COLO668 (cell line): ENCODE results near the gene PTPN14.

Experiments
- DNase-seq: peaks from one replicate; lab custom pipeline; 2025; ENCODE audit not compliant: unreplicated experiment; lab: John Stamatoyannopoulos, UW

Gene PTPN14

GRCh38 chr1:214569357-214570004 is 18.1 kb upstream of the PTPN14 start:
- no peak for DNase-seq

GRCh38 chr1:214568328-214568727 is 16.9 kb upstream of the PTPN14 start:
- no peak for DNase-seq

GRCh38 chr1:214567481-214567980 is 16.1 kb upstream of the PTPN14 start:
- DNase-seq: no peak

GRCh38 chr1:214566158-214567104 is 15.0 kb upstream of the PTPN14 start:
- no peak for DNase-seq

GRCh38 chr1:214565310-214565709 is 13.9 kb upstream of the PTPN14 start:
- DNase-seq: no peak

- DNase-seq: no peak
Observed at GRCh38 chr1:214563881-214564280, 12.5 kb upstream of the PTPN14 start.

- DNase-seq: no peak
Observed at GRCh38 chr1:214557952-214558735, 6.7 kb upstream of the PTPN14 start.

GRCh38 chr1:214553142-214553710 is 1.8 kb upstream of the PTPN14 start:
- DNase-seq: no peak

GRCh38 chr1:214552174-214552608 is 789 bp upstream of the PTPN14 start:
- no peak for DNase-seq

- DNase-seq: peak; percentile 49
Observed at GRCh38 chr1:214550857-214551435, 456 bp downstream of the PTPN14 start.

GRCh38 chr1:214550013-214550856 is 1.2 kb downstream of the PTPN14 start:
- DNase-seq: no peak

GRCh38 chr1:214549604-214550003 is 1.8 kb downstream of the PTPN14 start:
- no peak for DNase-seq

GRCh38 chr1:214548988-214549387 is 2.4 kb downstream of the PTPN14 start:
- DNase-seq: no peak

GRCh38 chr1:214548271-214548670 is 3.1 kb downstream of the PTPN14 start:
- no peak for DNase-seq

- DNase-seq: no peak
Observed at GRCh38 chr1:214547747-214548146, 3.7 kb downstream of the PTPN14 start.

- DNase-seq: no peak
Observed at GRCh38 chr1:214546886-214547641, 4.3 kb downstream of the PTPN14 start.

GRCh38 chr1:214546084-214546483 is 5.3 kb downstream of the PTPN14 start:
- DNase-seq: no peak

GRCh38 chr1:214545293-214545692 is 6.1 kb downstream of the PTPN14 start:
- no peak for DNase-seq

GRCh38 chr1:214544791-214545190 is 6.6 kb downstream of the PTPN14 start:
- DNase-seq: no peak
